GM12875 (cell line): ENCODE data around the gene TCF12.

Experiments used
- H3K4me3 ChIP-seq: one replicate; pipeline ENCODE4 v1.5.1; 2011; ENCODE audit warnings: low read depth, low read length, control low read depth
- CTCF ChIP-seq: IDR thresholded peaks from 2 replicates; pipeline ENCODE4 v1.5.1; 2011; ENCODE audit warnings: low read depth, mild to moderate bottlenecking, control low read depth, inconsistent platforms, low read length, moderate library complexity, borderline replicate concordance; ENCODE audit not compliant: insufficient read depth

TCF12 gene

GRCh38 chr15:57183041-57183440, 264.6 kb downstream of the TCF12 start:
- no peak overlapping the region for H3K4me3 ChIP-seq
- no peak for TF ChIP-seq CTCF

- TF ChIP-seq CTCF, result no peak
- H3K4me3 ChIP-seq, result no peak overlapping the region
These were observed 265.3 kb downstream of the TCF12 start for GRCh38 chr15:57183614-57184344.

GRCh38 chr15:57184502-57184901, 266.1 kb downstream of the TCF12 start:
- TF ChIP-seq CTCF, result no peak
- H3K4me3 ChIP-seq, result no peak overlapping the region

GRCh38 chr15:57185507-57186074, 267.1 kb downstream of the TCF12 start:
- H3K4me3 ChIP-seq, result no peak overlapping the region
- TF ChIP-seq CTCF, result no peak

- no peak for TF ChIP-seq CTCF
These were observed 271.0 kb downstream of the TCF12 start for GRCh38 chr15:57189466-57189865.

GRCh38 chr15:57190208-57190607, 271.8 kb downstream of the TCF12 start:
- H3K4me3 ChIP-seq, result no peak overlapping the region
- TF ChIP-seq CTCF, result no peak

More at GRCh38 chr15:57189466-57189865, 271.0 kb downstream of the TCF12 start:
- no peak overlapping the region for H3K4me3 ChIP-seq

GRCh38 chr15:57193161-57193560, 274.7 kb downstream of the TCF12 start:
- no peak for TF ChIP-seq CTCF
- H3K4me3 ChIP-seq, result no peak overlapping the region
